GM21528 (cell line): ENCODE data around the gene OTOP2.
"Not testable (repeated sequence)": the region's sequence is repeated elsewhere in the genome, so short reads cannot be mapped to it uniquely, and the experiment has no call there.

Experiments
- ATAC-seq: cut with Tn5 transposase; IDR thresholded peaks from one replicate; pipeline ENCODE4 v1.9.1; 2021; ENCODE audit warnings: mild to moderate bottlenecking, moderate library complexity; ENCODE audit not compliant: unreplicated experiment, low FRiP score

OTOP2 gene

DNA sequence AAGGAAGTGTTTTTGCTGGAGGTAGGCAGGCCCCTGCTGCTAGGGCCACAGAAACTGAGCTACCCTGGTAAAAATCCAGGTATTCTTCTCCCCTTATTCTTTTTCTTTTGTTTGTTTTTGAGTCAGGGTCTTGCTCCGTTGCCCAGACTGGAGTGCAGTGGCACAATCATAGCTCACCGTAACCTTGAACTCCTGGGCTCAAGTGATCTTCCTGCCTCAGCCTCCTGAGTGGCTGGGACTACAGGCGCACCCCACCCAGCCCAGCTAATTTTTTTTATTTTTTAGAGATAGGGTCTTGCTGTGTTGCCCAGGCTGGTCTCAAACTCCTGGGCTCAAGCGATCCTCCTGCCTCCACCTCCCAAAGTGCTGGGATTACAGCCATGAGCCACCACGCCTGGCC, 45.4 kb downstream of the OTOP2 start:
- ATAC-seq, result not testable (repeated sequence)

DNA sequence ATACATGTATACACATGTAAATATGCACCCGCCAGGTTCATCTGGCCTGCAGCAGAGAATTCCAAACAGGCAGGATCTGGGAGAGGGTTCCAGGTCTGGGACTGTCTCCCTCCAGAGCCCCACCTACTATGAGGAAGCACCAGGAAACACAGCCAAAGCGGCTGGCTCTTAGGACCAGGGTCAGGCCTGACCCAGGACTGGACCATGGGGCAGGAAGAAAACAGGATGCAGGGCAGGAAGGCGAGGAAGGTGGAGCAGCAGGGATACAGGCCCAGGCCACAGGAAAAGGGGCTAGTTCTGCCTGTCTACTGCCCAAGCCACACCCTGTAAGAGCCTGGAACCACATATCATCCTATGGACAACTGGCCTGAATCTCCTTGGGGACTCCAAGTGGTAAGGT, 46.3 kb downstream of the OTOP2 start:
- ATAC-seq, result no peak

DNA sequence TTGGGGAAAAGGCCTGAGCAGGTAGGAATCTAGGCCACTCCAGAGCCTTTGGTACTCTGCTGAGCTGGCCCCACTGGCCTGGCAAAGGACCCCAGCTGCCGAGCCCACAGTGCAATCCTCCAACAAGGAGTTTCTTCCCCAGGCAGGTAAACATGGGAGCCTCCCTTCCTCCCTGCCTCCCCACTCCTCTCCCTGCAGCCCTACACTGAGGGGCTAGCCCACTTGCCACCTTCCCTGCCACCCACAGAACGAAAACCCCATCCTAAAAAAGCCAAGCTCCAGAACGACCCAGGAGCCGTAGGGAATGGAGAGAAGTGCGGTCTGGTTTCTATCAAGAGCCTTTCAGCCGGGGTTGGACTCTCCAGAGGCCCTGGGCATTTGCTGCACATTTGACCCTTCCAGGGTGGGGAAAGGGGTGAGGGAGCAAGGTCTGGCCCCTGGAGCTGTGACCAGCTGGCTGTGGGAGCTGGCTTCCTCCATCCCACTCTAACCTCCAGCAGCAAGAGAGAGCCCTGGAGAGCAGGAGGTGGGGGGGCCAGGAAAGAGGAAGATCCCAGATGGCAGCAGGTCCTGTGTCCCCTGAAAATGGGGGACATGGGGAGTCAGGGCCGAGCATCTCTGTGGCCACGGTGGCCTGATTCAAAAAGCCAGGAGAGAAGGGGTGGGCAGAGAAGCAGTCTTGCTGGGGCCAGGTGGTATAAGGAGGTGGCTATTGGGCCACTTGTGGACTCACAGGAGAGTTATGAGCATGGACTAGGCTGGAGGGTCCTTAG, 47.2 kb downstream of the OTOP2 start:
- no peak for ATAC-seq

DNA sequence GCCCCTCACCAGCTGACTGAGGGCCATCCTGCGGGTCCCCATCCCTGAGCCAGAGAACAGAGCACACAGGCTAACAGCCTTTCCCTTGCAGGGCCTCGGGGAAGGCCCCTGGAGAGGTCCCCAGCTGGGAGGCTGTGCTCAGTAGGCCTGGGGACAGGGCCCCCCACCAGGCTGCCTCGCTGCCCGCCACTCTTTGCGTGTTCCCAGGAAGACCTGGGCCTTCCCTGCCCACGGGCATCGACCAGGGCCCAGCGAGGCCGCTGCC, 47.7 kb downstream of the OTOP2 start:
- no peak for ATAC-seq

DNA sequence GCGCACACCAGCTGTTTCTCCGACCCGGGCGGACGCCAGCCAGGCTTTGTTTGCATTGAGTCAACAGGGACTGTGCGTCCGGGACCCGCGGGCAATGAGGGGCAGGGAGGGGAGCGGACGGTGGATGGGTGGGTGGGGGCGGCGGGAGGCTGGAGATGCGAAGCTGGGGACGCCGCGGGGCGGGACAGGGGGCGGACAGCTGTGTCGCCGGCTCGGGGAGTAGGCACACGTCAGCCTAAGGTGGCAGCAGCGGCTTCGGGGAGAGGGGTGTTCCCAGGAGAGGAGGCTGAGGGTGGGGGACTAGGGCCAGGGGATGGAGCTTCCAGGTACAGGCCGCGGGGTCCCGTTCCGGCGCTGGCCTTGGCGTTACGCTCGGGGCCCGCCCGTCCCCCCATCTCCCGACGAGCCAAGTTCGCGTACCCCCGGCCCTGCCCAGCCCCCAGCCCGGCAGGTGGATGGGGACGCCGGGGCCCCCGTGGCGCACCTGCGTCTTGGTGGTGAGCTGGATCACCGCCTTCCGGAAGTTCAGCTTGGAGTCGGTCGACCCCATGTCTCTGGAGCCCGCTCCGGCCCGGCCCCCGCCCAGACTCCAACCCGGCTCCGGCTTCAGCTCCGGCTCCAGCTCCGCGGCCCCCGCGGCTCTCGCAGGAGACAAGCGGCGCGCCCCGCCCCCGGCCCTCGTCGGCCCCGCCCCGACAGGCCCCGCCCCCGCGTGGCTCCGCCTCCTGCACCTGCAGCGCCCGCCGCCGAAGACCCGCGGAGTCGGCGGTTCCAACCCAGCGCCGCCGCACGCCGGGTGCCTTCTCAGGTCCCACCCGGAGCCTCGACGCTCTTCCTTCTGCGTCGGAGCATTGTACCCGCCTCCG, 48.3 kb downstream of the OTOP2 start, which contains the start of gene HID1:
Gene HID1, minus strand, starts transcription at position 653 of the 866 bp plus-strand sequence. Its CDS starts 103 bp downstream, at position 550.
- no peak for ATAC-seq

DNA sequence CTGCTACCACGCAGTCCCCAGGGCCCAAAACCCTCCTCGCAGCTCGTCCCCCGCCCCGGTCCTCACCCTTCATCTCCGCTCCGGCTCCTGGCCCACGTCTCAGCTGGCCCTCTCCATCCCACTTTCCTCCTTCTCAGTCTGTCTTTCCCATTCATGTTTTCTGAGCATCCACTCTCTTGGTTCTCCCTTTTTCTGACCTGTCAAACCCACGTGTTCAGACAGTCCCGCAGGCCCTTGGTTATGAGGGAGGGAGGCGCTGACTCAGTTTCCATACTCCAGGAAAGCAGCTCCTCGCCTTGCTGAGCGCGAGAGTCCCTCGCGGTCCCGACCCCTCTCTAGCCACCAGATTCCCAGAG, 48.9 kb downstream of the OTOP2 start:
- ATAC-seq, result no peak

DNA sequence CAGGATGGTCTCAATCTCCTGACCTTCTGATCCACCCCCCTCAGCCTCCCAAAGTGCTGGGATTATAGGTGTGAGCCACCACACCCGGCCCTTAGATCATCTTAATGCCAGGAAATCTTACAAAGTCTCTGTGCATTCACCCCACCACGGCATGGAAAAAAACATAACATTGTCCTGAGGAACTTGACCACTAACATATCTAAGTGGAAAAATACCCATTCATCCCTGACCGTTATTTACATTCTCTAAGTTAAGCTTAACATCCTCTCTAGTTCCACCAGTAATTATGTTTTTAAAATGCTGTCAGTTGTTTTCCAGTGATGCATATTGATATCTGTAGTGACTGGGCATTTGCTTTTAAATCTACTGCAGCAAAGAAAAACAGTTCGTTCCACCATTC, 51.9 kb downstream of the OTOP2 start:
- no peak for ATAC-seq

DNA sequence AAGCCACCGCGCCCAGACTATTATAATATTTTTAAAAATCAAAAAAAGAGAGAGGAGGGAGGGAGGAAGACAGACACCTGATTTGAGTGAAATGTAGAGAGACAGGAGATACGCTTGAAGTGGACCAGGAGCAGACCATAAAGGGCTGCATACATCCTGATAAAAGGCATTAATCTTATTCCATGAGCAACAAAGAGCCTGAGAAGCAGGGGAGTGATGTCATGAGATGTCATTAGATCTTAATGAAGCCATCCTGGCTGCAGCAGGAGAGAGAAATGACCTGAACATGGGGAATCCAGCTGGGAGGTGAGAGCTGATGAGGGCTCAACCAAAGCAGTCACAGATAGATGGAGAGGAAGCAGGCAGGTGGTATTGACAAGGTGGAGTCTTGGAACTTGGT, 53.7 kb downstream of the OTOP2 start:
- no peak for ATAC-seq

DNA sequence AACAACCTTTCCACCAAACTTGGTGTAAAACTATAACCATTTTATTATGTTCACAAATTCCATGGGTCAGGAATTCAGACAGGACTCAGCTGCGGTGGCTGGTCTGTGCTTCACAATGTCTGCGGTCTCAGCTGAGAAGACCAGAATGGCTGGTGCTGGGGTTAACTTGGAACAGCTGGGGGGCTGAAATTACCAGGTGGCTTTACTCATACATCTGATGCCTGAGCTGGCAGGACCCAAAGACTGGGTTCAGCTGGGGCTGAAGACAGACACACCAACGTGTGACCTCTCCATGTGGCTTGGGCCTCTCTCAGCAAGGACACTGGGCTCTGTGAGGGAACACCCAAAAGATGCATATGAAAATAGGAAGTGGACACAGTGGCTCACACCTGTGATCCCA, 54.2 kb downstream of the OTOP2 start:
- no peak for ATAC-seq

DNA sequence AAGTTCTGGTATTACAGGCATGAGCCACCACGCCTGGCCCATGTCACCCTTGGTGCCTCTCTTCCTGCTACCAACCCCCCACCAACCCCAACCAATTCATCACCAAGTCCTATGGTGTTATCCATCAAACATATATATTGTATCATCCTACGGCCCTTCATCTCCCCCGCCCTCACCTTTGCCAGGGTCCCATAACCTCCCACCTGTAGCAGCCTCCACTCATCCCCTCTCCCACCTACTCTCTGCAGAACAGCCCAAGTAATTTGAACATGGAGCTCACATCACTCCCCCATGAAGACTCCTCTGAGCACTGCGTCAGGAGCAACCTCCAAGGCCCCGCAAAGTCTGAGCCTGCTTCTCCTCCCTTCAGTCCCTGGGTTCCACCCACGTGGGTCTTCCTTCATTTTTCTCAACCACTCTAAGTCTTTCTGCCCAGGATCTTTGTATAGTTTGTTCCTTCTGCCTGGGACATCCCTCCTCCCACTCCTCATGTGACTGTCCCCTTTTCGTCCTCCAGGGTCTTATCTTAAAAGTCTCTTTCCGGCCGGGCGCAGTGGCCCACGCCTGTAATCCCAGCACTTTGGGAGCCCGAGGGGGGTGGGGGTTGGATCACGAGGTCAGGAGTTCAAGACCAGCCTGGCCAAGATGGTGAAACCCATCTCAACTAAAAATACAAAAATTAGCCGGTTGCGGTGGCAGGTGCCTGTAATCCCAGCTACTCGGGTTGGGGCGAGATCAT, 55.5 kb downstream of the OTOP2 start:
- no peak for ATAC-seq

DNA sequence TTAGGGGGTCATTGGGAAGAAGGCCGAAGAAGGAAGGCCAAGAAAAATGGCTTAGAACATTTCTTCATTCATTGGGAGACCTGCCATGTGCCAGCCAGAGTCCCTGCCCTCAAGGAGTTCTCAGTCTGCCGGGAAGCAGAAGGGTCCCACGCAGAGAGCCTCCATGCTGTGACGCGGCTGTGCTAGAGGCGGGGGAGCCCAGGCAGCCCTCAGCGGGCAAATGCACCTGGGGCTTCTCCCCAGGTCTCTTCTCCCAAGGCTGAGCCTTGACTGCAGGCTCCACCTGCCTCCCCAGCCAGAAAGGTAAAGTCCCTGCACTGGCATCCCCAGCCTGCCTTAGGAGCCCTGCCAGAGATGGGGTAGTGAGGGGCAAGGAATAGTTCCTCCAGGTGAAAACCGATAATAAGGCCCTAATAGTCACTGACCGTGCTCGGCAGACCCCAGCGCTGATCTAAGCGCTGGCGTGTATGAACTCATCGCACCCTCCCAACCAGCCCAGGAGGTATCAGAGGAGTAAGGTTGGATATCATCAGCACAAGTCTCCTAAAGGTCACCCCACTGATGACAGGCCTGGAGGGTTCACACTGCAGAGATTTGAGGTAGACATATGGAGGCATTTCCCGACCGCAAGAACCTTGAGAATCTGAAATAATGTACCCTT, 57.4 kb downstream of the OTOP2 start:
- ATAC-seq, result no peak

DNA sequence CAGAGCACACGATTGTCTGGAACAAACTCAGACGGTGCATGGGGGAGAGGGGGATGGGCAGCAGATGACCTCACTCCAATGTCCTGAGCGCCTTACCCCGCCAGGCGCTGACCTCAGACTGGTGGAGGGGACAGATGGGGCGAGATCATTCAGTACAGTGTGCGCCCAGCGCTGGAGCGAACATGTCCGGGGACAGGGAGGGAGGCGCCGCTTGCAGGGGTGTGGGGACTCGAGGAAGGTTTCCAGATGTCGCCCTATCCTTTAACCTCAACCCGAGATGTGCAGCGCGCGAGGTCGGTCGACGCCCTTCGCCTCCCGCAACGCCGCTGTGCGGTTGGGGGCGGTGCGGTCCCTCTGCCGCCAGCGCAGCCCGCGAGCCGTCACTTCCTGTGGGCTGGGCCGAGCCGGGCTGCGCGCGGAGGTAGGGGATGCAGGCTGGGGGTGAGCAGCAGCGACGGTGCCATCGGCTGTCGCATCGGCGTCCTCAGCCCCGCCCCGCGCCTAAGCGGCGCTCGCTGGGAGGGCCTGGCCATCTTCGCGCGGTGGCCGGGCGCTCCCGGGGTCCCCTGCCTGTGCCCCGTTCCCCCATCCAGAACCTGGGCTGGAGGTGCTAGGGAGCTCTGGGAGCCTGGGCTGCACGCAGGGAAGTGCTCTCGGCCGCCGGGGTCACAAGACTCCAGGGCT, 58.0 kb downstream of the OTOP2 start:
- no peak for ATAC-seq

DNA sequence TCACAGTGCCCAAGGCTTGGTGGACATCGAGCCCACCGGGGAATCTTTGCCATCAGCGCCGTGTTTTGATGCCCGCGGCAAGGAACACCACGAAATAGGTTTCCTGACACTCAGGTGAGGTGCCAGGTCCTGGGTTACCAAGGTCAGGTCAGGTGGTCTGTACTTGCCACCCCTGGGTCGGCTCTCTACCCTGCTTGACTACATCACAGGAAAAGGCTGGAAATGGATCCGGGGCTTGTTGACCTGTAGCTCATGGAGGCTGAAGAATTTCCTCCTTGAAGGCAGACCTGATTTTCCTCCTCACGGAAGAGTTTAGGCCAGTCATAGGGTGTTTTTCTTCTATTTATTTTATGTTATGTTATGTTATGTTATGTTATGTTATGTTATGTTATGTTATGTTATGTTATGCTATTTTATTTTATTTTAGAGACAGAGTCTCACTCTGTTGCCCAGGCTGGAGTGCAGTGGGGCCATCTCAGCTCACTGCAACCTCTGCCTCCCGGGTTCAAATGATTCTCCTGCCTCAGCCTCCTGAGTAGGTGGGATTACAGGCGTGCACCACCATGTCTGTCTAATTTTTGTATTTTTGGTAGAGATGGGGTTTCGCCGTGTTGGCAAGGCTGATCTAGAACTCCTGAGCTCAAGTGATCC, 58.7 kb downstream of the OTOP2 start:
- ATAC-seq, result not testable (repeated sequence)
